Endothelial cell (in vitro differentiated cells): ENCODE results near the gene NELL1. TPM values are rescaled to one million over a fixed set of nuclear protein-coding genes. Genes with fewer than 3 reads are reported as not detected.

Source experiments
- DNase-seq: peaks from one replicate; pipeline ENCODE4 v3.0.0; 2021; ENCODE audit warnings: low spot score
- H3K27ac Mint-ChIP-seq: one replicate; pipeline ENCODE4 v1.8.0; 2021; ENCODE audit warnings: mixed read lengths, inconsistent platforms; ENCODE audit not compliant: unreplicated experiment
- H3K27me3 Mint-ChIP-seq: one replicate; pipeline ENCODE4 v1.8.0; 2021; ENCODE audit warnings: mild to moderate bottlenecking, moderate library complexity, mixed read lengths, inconsistent platforms; ENCODE audit not compliant: unreplicated experiment
- H3K36me3 Mint-ChIP-seq: one replicate; pipeline ENCODE4 v1.8.0; 2021; ENCODE audit warnings: mild to moderate bottlenecking, low read depth, mixed read lengths, inconsistent platforms; ENCODE audit not compliant: unreplicated experiment
- H3K4me1 Mint-ChIP-seq: one replicate; pipeline ENCODE4 v1.8.0; 2021; ENCODE audit warnings: mild to moderate bottlenecking, mixed read lengths, inconsistent platforms; ENCODE audit not compliant: unreplicated experiment
- H3K4me3 Mint-ChIP-seq: one replicate; pipeline ENCODE4 v1.8.0; 2021; ENCODE audit warnings: mild to moderate bottlenecking, mixed read lengths, inconsistent platforms; ENCODE audit not compliant: unreplicated experiment
- H3K9me3 Mint-ChIP-seq: one replicate; pipeline ENCODE4 v1.8.0; 2021; ENCODE audit warnings: mixed read lengths, inconsistent platforms; ENCODE audit not compliant: unreplicated experiment
- CTCF ChIP-seq: fragments of 200-600 bp; sonication (generic); IDR thresholded peaks from one replicate; pipeline ENCODE4 v1.5.0; 2021; ENCODE audit warnings: antibody characterized with exemption; ENCODE audit not compliant: unreplicated experiment
- total RNA-seq: library from RNA; stranded (reverse); fragmentation: NEBNext Ultra II Directional; extraction: Animal tissue kit (Norgen Biotek cat#: 25700); gene quantifications from one replicate; pipeline ENCODE4 v1.2.1, GENCODE V29; 2021; ENCODE audit not compliant: unreplicated experiment

NELL1 gene
- total RNA-seq, 1 donor from 2014 or later = 0.26 TPM

- Mint-ChIP-seq H3K9me3 (no peaks in the 10 kb centered on the region), H3K4me3 (no peak overlapping the region), H3K36me3 (no peaks in the 10 kb centered on the region), H3K27ac (no peak overlapping the region), H3K27me3 (no peaks in the 10 kb centered on the region), H3K4me1 (no peaks in the 10 kb centered on the region)
- no peak for DNase-seq
- TF ChIP-seq CTCF = no peak
Measured at GRCh38 chr11:21572210-21572609, 902.8 kb downstream of the NELL1 start.

- no peak overlapping the region for H3K4me3 Mint-ChIP-seq
- no peaks in the 10 kb centered on the region for H3K27me3 Mint-ChIP-seq
- H3K4me1 Mint-ChIP-seq = no peaks in the 10 kb centered on the region
- DNase-seq = no peak
- no peaks in the 10 kb centered on the region for H3K9me3 Mint-ChIP-seq
- no peaks in the 10 kb centered on the region for H3K36me3 Mint-ChIP-seq
- no peak overlapping the region for H3K27ac Mint-ChIP-seq
- TF ChIP-seq CTCF = no peak
Measured at GRCh38 chr11:21582791-21583190, 913.4 kb downstream of the NELL1 start.

GRCh38 chr11:21588754-21589153 is 919.4 kb downstream of the NELL1 start:
- Mint-ChIP-seq H3K4me3 (no peak overlapping the region), H3K36me3 (no peaks in the 10 kb centered on the region), H3K4me1 (no peaks in the 10 kb centered on the region), H3K9me3 (no peaks in the 10 kb centered on the region), H3K27me3 (peaks cover 1% of the 10 kb centered on the region), H3K27ac (no peak overlapping the region)
- TF ChIP-seq CTCF = no peak
- DNase-seq = no peak

GRCh38 chr11:21602699-21603098 is 933.3 kb downstream of the NELL1 start:
- no peaks in the 10 kb centered on the region for H3K4me1 Mint-ChIP-seq
- no peak overlapping the region for H3K4me3 Mint-ChIP-seq
- DNase-seq = no peak
- no peaks in the 10 kb centered on the region for H3K9me3 Mint-ChIP-seq
- H3K27ac Mint-ChIP-seq = no peak overlapping the region
- TF ChIP-seq CTCF = no peak
- no peaks in the 10 kb centered on the region for H3K27me3 Mint-ChIP-seq
- no peaks in the 10 kb centered on the region for H3K36me3 Mint-ChIP-seq

GRCh38 chr11:21603886-21604285 is 934.5 kb downstream of the NELL1 start:
- Mint-ChIP-seq H3K4me1 (no peaks in the 10 kb centered on the region), H3K4me3 (no peak overlapping the region), H3K9me3 (no peaks in the 10 kb centered on the region), H3K36me3 (no peaks in the 10 kb centered on the region), H3K27ac (no peak overlapping the region), H3K27me3 (no peaks in the 10 kb centered on the region)
- no peak for DNase-seq
- TF ChIP-seq CTCF = no peak
